Thoracic aorta (tissue), 2 donors: ENCODE data around the gene ASAH2B. TPM values are rescaled to one million over a fixed set of nuclear protein-coding genes. Genes with fewer than 3 reads are reported as not detected.
A peak's percentile ranks its signal among the peaks of the same experiment; 100 is the strongest.
"Not testable (repeated sequence)": the region's sequence is repeated elsewhere in the genome, so short reads cannot be mapped to it uniquely, and the experiment has no call there.

ENCODE experiments used
- ATAC-seq: fragments of 150-250 bp; one replicate; pipeline ENCODE4 v1.8.0; 2017; ENCODE audit warnings: low read depth; ENCODE audit not compliant: insufficient number of reproducible peaks, low FRiP score
- DNase-seq: peaks from one replicate; pipeline ENCODE4 v3.0.0-alpha.2; 2020; ENCODE audit warnings: low spot score
- H3K27ac ChIP-seq, 2 donors: fragments of 200-600 bp; sonication (generic); 1 replicate in 1 of 2; 2 replicates in 1 of 2; pipeline ENCODE4 v1.5.1; 2016; ENCODE audit warnings: mild to moderate bottlenecking in 2 of 2, moderate library complexity in 2 of 2
- H3K27me3 ChIP-seq: fragments of 200-600 bp; sonication (generic); replicated peaks from 2 replicates; pipeline ENCODE4 v1.6.0; 2016; ENCODE audit warnings: mild to moderate bottlenecking; ENCODE audit not compliant: insufficient read depth
- H3K36me3 ChIP-seq: fragments of 200-600 bp; sonication (generic); one replicate; pipeline ENCODE4 v1.5.1; 2016
- H3K4me1 ChIP-seq, 2 donors: fragments of 200-600 bp; sonication (generic); 1 replicate in 1 of 2; 2 replicates in 1 of 2; pipeline versions ENCODE4 v1.5.1 to v1.6.0; 2016; ENCODE audit warnings: low read depth in 2 of 2, mild to moderate bottlenecking in 1 of 2; ENCODE audit not compliant: control insufficient read depth in 1 of 2
- H3K4me3 ChIP-seq: fragments of 200-600 bp; sonication (generic); 2 replicates; pipeline ENCODE4 v1.5.1; 2016; ENCODE audit warnings: mild to moderate bottlenecking
- H3K9me3 ChIP-seq: fragments of 200-600 bp; sonication (generic); 2 replicates; pipeline ENCODE4 v1.5.1; 2016
- CTCF ChIP-seq: fragments of 200-600 bp; sonication (generic); IDR thresholded peaks from one replicate; pipeline ENCODE4 v1.5.1; 2019; ENCODE audit warnings: antibody characterized with exemption
- total RNA-seq, 2 donors: library from RNA; depleted of rRNA; stranded (reverse); fragments of >200 nt; gene quantifications; one replicate each; pipeline versions ENCODE4 v1.1.0 to v1.2.3, GENCODE V29; 2016

Gene ASAH2B
- total RNA-seq, 2 donors from 2014 or later, result 0.68 to 2.8 TPM

DNA sequence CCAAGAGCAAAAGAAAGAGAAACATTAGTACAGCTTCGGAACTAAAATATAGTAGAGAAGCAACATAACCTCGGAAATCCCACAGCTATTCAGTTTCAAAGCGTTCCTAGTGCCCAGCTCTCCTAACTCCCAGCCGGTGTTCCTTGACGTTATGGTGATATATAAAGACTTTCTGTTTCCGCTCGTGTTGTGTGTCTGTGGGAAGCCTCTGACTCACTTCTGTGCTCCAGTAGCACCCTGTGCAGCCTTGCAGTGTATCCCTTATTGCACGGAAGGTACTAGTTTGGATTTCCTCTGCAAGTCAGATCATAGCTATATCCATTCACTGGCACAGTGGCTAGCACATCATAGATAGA is 535 bp downstream of the ASAH2B start:
- no peak for ATAC-seq
- Histone ChIP-seq H3K4me3 (peak overlapping the region; percentile 86), H3K36me3 (no peaks in the 10 kb centered on the region), H3K27ac (peak overlapping the region; percentile 76 to 82), H3K9me3 (no peaks in the 10 kb centered on the region), H3K4me1 (peaks cover 0 to 4% of the 10 kb centered on the region in 2 donors), H3K27me3 (no peaks in the 10 kb centered on the region)
- TF ChIP-seq CTCF, result no peak
- DNase-seq, result no peak

DNA sequence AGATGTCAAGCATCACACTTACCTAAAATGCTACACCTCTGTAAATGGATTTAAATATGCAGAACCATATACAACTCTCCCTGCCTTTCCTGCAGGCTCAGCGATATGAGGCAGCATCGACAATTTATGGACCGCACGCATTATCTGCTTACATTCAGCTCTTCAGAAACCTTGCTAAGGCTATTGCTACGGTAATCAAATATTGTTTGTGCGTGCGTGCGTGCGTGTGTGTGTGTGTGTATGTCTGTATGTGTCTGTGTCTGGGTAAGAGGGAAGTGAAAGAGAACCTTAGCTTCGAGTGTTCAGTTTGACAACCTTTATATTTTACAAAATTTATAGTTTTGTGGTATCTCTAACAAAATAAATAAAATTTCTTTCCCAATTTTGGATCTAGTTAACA is 3.1 kb downstream of the ASAH2B start:
- not testable (repeated sequence) for H3K27me3 ChIP-seq, H3K9me3 ChIP-seq, H3K4me3 ChIP-seq, ATAC-seq, H3K36me3 ChIP-seq, DNase-seq, H3K27ac ChIP-seq, H3K4me1 ChIP-seq

DNA sequence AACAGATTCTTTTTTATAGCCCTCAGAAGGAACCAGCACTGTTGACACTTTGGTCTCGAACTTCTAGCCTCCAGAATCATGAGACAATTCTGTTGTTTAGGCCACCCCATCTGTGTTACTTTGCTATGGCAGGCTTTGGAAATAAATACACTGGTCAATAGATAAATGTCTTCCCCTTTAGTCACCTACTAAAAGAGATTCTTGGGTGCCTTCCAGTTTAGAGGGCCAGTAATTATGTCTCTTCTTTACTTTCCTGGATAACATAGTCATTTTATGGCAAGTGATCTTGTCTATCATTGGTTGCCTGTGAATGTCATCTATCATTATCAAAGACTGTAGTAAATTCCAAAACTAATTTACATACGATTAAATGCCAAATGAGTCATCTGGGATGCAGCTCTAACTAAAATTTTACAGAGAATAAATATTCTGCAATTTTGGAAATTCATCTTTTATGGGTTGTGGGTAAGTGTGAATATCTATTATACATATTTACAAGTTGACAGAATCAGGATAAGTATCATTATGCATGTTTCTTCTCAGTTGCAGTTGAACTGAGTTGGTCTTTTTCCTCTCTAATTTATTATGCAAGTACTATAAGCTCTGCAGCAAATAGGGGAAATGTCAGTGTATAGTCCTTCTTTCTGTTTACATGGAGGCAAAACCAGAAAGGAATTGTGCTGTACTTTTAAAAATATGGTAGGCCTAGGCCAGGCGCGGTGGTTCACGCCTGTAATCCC is 27.2 kb downstream of the ASAH2B start:
- H3K27ac ChIP-seq, ATAC-seq, H3K4me3 ChIP-seq, H3K36me3 ChIP-seq, H3K4me1 ChIP-seq, H3K27me3 ChIP-seq, H3K9me3 ChIP-seq, DNase-seq: not testable (repeated sequence)

- not testable (repeated sequence) for H3K27ac ChIP-seq, DNase-seq, ATAC-seq, H3K36me3 ChIP-seq, H3K27me3 ChIP-seq, H3K4me1 ChIP-seq, H3K9me3 ChIP-seq, H3K4me3 ChIP-seq
Observed at GRCh38 chr10:50772042-50772441, 32.3 kb downstream of the ASAH2B start.

DNA sequence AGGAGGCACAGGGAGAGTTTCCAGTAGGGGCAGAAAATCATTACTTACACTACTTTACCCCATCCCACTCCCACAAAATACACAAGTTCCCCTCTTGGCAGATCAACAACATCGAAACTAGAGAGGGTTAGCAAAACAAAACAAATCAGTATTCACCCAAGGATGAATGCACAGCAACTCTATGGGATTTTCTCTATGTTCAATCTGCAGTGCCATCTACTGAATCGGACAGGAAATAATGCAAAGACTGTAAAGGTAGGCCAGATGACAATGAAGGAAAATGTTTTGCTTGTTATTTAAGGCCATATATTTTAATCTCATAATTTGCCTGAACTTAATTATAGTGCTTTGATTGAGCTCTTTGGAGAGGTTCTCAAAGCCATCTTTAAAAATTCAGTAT is 35.1 kb downstream of the ASAH2B start:
- H3K36me3 ChIP-seq, H3K27ac ChIP-seq: not testable (repeated sequence)

DNA sequence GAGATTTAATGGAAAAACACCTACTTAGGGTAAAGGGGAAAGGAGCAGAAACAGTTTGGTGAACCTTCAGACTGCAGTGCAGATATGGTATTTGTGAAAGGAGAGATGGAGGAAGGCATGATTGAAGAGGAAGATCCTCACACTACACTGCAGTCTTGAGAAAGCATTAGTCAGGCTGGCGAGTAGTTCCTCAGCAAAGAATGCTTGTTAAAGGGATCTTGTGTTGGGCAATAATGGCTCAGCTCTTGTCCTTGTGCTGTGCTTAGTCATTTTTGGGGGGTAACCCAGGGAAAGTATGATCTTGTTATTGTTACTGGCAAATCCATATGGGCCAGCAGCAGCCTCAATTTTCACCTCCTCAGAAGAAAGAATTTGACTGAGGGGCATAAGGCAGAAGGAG is 40.3 kb downstream of the ASAH2B start:
- H3K4me1 ChIP-seq, ATAC-seq, DNase-seq, H3K4me3 ChIP-seq, H3K9me3 ChIP-seq, H3K36me3 ChIP-seq, H3K27ac ChIP-seq, H3K27me3 ChIP-seq: not testable (repeated sequence)

More for the DNA sequence above, 35.1 kb downstream of the ASAH2B start:
- not testable (repeated sequence) for H3K27me3 ChIP-seq, DNase-seq, H3K4me1 ChIP-seq, H3K4me3 ChIP-seq, ATAC-seq, H3K9me3 ChIP-seq

DNA sequence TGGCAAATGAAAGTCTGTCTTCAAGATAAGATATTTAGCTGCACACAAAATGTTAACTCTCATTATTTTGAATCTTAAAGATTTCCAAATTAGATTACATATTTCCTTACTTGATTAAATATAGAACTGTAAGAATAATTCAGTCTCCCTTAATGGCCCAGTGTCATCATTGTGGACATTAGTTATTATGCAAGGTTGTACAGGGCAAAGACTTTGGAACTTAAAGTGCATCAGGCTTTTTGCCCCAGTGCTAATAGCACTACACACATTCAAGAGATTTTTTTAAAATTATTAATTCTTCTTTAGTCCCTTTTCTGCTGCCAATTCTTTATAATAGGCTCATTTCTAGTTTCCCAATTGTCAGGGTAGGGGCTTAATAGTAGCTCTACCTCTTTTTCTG is 42.3 kb downstream of the ASAH2B start:
- not testable (repeated sequence) for H3K4me1 ChIP-seq, H3K27me3 ChIP-seq, H3K9me3 ChIP-seq, H3K4me3 ChIP-seq, DNase-seq, ATAC-seq, H3K36me3 ChIP-seq, H3K27ac ChIP-seq

- not testable (repeated sequence) for H3K4me3 ChIP-seq, ATAC-seq, H3K27ac ChIP-seq, H3K4me1 ChIP-seq, H3K36me3 ChIP-seq, H3K9me3 ChIP-seq, H3K27me3 ChIP-seq, DNase-seq
Observed at GRCh38 chr10:50787962-50788361, 48.2 kb downstream of the ASAH2B start.
